GF-D8 (cell line): ENCODE results near the gene MRPS31.

ENCODE experiments used
- DNase-seq: peaks from one replicate; lab custom pipeline; 2025; lab: John Stamatoyannopoulos, UW

Gene MRPS31

GRCh38 chr13:40770934-40771618, at the start of gene MRPS31:
MRPS31 (minus strand) TSS chr13:40771190; CDS start chr13:40771136, 54 bp downstream.
- DNase-seq, result peak; percentile 93

GRCh38 chr13:40819797-40820315, 48.9 kb upstream of the MRPS31 start:
- DNase-seq, result no peak

- no peak for DNase-seq
Observed at GRCh38 chr13:40818926-40819325, 47.9 kb upstream of the MRPS31 start.

GRCh38 chr13:40814803-40815202, 43.8 kb upstream of the MRPS31 start:
- no peak for DNase-seq

- DNase-seq, result peak; percentile 20
Observed at GRCh38 chr13:40813667-40814454, 42.9 kb upstream of the MRPS31 start.

- DNase-seq, result no peak
Observed at GRCh38 chr13:40812724-40813445, 41.9 kb upstream of the MRPS31 start.

GRCh38 chr13:40812102-40812501, 41.1 kb upstream of the MRPS31 start:
- DNase-seq, result no peak

- DNase-seq, result no peak
Observed at GRCh38 chr13:40809471-40809870, 38.5 kb upstream of the MRPS31 start.

- no peak for DNase-seq
Observed at GRCh38 chr13:40806241-40806640, 35.3 kb upstream of the MRPS31 start.

GRCh38 chr13:40803316-40803715, 32.3 kb upstream of the MRPS31 start:
- no peak for DNase-seq

- DNase-seq, result no peak
Observed at GRCh38 chr13:40801255-40802217, 30.5 kb upstream of the MRPS31 start.

- no peak for DNase-seq
Observed at GRCh38 chr13:40800559-40800958, 29.6 kb upstream of the MRPS31 start.

- DNase-seq, result no peak
Observed at GRCh38 chr13:40799508-40799907, 28.5 kb upstream of the MRPS31 start.

GRCh38 chr13:40798380-40798779, 27.4 kb upstream of the MRPS31 start:
- no peak for DNase-seq

- no peak for DNase-seq
Observed at GRCh38 chr13:40796649-40797048, 25.7 kb upstream of the MRPS31 start.

- no peak for DNase-seq
Observed at GRCh38 chr13:40794414-40795368, 23.7 kb upstream of the MRPS31 start.

GRCh38 chr13:40793339-40793738, 22.3 kb upstream of the MRPS31 start:
- DNase-seq, result no peak

GRCh38 chr13:40792284-40793051, 21.5 kb upstream of the MRPS31 start:
- no peak for DNase-seq

- DNase-seq, result no peak
Observed at GRCh38 chr13:40790154-40790616, 19.2 kb upstream of the MRPS31 start.
